Renal cortex interstitium (tissue), 11 donors: ENCODE measurements around the gene PRDM16. TPM values are rescaled to one million over a fixed set of nuclear protein-coding genes. Genes with fewer than 3 reads are reported as not detected.

Source experiments
- DNase-seq, 11 donors: peaks; one replicate each; pipeline ENCODE4 v3.0.0-alpha.2; 2013; ENCODE audit warnings: low read depth in 9 of 11, low spot score in 4 of 11; ENCODE audit errors: extremely low read depth in 1 of 11
- polyA plus RNA-seq, 3 donors: library from polyadenylated mRNA; unstranded; fragments of 120-200 nt; gene quantifications; one replicate each; pipeline ENCODE4 v1.2.1, GENCODE V29; 2013; ENCODE audit not compliant: insufficient read length in 3 of 3

The PRDM16 gene
- polyA plus RNA-seq, 3 donors = 5.8 to 14.6 (median 7.3) TPM

DNA sequence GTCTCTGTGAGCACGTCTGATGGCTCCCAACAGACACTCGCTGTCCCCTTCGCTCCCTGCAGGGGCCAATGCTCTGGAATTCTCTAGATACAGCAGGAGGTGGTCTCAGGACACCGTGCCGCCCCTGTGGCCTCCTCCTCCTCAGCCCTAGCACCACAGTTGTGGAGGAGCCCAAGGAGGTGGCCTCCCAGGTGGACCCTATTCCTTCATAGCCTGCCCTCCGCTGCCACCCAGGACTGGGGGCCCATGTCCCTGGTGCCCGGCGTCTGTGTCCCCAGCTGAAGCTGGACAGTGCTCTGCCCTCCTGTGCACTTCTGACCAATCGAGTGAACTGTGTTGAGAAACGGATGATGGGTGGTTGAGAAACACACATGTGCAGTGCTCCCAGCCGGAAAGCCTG lies 235.7 kb downstream of the PRDM16 start:
- DNase-seq = no peak

DNA sequence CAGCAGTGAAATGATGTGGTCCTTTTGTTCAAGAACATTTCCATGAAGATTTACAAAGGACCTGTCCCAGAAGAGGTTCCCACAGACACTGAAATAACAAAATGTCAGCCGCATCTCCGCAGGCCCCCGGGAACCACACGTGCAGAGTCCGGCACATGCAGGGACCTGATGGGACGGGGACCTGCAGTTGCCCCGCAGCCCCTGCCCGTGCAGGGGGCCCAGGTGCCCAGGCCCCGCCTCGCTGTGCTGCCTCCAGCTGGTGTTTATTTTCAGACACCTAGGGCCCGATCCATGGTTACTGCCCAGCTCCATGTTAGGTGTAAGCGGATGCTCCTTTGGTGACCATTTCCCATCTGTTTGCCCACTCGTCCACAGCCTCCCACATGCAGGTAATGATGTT lies 236.2 kb downstream of the PRDM16 start:
- DNase-seq = no peak

DNA sequence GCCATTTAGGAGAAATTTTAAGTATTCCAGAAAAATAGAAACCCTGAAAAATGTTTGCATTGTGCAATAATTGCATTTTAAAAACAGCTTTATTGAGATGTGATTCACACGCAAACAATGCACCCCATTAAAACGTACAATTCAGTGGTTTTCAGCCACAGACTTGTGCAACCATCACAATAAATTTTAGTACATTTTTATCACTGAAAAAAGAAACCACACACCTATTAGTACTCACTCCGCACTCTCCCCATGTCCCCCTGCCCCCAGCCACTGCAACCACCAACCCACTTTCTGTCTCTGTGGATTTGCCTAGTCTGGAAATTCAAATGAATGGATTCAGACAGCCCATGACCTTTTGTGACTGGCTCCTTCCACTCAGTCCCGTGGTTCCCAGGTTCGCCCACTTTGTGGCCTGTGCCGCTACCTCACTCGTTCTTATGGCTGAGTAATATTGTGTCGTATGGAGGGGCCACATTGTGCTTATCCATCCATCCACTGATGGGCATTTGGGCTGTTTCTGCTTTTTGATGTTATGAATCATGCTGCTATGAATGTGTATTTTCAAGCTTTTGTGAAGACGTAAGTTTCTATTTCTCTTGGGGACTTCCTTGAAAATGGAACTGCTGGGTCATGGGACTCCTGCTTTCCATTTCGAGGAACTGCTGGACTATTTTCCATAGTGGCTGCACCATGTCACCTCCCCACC lies 237.7 kb downstream of the PRDM16 start:
- DNase-seq = no peak

DNA sequence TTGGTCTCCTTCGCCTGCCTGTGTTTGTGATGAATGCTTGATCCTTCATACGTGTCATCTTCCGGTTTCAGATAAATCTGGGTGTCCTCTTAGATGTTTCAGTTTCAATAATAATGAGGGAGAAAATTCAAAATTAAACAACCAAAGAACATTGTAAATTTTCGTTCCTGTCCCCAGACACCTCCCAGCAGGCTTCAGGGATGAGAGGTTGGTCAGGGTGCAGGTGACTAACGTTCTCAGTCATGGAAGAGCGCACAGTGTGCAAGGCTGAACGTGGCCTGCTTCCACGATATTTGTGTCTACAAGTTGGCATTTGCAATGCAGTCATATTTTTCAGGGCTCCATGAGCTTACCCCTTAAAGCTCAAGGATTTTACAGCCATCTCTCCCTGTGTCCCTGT lies 238.4 kb downstream of the PRDM16 start:
- no peak for DNase-seq

DNA sequence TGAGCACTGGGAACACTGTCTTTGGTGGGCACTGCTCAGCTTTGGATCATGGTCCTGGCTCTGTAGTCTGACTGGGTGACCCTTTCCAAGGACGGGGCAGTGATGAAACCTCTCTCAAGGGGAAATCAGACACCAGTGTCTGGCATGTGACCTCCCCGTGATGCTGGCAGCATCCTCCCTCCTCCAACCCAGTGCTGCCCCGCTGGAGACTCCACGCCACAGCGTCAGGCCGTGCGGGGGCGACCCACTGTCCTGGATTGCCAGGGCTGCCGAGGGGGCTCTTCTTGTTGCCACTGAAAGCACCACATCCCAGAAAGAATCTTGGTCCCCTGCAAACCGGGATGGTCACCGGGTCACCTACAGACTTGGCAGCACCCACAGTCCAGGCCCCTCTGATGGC lies 239.1 kb downstream of the PRDM16 start:
- no peak for DNase-seq

DNA sequence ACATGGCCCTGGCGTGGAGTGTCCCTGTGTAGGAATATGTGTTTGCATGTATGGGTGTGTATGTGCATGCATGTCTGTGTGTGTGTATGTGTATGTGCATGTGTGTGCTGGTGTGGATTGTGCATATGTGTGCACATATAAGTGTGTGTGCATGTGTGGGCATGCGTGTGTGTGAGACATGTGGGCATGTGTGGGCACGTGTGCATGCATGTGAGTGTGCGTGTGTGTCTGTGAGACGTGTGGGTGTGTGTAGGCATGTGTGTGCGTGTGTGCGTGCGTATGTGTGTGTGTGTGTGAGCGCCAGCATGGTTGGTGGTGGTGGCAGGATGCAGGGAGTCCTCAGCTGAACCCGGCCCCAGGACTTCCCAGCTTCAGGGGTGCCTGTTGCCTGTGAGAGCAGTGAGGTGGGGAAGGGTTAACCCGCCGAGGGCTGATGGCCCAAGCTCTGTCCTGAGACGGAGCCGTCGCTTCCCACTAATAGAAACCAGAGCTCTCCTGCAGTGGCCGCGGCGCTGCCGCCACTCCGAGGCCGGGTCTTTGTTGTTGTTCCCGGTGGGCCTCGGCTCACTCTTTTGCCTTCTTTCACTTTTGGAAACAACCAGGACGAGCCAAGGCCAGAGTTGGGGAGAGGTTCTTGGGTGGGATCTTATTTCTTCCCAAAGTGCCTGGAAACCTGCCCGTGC lies 241.9 kb downstream of the PRDM16 start:
- DNase-seq = no peak

DNA sequence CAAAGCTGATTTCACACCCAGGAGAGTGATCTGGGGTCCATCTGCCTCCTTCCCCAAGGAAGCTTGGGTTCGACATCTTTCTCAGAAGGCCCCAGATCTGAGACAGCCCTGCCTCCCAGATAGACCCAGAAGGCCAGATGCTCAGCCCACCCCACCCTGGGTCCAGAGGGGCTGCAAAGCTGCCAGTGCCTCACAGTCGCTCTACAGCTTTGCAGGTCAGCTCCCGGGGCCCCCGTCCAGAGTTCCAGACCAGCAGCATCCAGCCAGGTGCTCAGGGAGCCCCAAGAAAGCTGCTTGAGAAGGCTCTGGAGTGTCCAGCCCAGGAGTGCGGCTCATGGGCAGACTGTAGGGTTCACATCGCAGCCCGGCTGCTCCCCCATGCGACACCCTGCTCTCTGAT lies 242.7 kb downstream of the PRDM16 start:
- DNase-seq = no peak

DNA sequence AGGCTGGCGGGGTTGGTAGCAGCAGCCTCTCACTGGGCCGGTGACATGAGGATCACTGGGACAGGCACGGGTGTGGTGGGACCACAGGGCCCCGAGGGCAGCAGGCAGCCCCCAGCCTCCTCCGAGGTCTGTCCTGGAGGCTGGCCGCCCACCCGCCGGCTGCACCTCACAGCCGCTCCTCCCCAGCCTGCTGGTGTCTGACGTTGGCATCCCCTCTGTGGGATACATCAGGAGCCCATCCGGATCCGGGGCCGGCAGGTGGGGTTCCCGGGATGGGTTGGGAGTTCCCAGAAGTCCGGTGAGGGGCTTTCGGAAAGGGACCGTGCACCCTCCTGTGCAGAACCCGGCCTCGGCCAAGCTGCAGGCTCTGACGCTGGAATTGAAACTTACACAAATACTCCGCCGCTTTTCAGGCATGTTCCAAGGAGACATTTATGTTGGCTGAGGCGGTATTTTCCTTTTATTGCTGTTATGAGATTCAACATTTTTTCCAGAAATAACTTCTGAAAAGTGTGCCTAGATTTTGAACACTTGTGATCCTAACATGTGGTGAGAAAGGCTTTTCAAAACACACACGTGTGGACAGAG lies 243.4 kb downstream of the PRDM16 start:
- no peak for DNase-seq

DNA sequence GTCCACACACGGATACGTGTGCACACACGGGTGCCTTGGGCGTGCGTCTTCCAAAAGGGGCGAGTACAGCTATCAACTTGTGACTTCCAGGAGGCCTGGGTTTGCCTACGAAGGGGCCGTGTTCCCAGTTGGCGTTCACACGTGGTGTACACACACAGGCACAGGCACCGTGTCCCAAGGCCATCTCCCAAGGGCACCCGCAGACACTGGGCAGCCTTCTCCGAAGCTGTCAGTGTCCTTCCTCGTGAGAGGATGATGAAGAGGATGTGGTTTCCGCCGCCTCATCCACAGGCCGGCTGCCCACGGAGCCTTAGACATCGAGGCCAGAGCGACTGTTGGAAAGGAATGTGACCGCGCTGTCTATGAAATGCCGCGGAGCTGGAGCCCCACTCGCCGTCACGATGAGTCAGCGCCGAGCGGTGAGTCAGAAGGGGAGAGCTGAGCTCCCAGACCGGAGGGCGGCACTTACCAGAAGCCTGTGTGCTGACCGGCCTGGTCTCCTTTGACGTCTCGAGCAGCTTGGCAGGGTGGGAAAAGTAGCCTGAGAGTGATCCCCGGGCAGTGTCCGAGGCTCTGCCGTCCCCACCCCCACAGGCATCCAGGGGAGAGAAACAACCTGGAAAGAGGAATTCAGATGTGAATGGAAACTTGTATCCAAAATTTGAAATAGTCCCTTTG lies 244.0 kb downstream of the PRDM16 start:
- peak in 5 of 11 donors; percentile 65 to 72 (median 71) for DNase-seq

DNA sequence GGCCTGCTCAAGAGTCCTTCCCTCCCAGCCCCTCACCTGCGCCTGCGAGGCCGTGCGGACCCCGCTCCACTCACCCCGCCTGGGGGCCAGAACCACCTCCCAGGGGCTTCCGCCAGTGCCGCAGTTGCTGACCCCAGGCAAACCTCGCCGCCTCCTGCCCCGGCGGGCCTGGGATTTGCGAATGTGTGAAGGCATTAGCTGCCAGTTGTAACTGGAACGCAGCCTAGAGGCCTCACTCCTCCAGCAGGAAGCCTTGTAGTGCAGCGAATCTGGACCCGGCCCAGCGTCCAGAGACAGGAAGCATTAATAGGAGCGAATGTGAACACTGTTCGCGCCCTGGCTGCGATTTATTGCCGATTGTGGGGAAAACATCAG lies 244.6 kb downstream of the PRDM16 start:
- DNase-seq = peak in 9 of 11 donors; percentile 43 to 80 (median 72)

DNA sequence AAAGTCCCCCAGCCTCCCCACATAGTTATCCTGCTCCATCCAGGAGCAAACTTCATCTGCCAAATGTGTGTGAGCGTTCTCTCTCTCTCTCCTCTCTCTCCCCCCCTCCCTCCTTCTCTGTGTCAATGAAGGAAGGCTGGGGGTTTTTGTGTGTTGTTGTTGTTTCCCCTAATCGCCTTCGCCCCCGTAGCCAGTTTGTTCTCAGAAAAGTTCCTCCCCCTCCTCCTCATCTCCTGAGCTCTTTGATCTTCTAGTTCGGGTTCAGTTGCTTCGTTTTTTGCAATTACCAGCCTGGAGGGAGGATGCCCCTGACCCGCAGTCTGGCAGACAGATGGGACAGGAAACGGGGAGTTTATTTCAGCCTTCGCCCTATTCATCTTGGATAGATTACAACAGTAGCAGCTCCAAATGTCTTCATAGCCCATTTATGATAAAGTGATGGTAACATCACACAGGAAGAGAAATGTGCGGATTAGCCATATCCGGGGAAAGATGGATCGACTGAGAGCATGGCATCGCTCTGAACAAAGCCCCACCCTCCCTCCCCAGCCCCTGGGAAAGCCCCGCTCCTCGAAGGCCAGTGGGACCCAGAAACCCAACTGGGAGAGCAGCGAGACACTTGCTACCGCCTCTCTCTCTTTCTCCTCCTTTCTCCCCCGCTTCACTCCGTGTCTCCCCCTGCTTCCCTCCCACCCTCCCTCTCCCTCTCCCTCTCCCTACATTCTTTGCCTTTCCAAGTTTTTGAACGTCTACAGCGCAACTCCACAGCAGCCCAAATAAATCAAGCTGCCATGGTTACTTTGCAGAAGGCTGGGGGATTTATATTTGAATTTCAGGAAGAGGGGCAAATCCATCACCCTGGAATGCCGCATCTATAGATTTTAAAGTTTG lies 245.7 kb downstream of the PRDM16 start:
- peak in 7 of 11 donors; percentile 41 to 77 (median 66) for DNase-seq

DNA sequence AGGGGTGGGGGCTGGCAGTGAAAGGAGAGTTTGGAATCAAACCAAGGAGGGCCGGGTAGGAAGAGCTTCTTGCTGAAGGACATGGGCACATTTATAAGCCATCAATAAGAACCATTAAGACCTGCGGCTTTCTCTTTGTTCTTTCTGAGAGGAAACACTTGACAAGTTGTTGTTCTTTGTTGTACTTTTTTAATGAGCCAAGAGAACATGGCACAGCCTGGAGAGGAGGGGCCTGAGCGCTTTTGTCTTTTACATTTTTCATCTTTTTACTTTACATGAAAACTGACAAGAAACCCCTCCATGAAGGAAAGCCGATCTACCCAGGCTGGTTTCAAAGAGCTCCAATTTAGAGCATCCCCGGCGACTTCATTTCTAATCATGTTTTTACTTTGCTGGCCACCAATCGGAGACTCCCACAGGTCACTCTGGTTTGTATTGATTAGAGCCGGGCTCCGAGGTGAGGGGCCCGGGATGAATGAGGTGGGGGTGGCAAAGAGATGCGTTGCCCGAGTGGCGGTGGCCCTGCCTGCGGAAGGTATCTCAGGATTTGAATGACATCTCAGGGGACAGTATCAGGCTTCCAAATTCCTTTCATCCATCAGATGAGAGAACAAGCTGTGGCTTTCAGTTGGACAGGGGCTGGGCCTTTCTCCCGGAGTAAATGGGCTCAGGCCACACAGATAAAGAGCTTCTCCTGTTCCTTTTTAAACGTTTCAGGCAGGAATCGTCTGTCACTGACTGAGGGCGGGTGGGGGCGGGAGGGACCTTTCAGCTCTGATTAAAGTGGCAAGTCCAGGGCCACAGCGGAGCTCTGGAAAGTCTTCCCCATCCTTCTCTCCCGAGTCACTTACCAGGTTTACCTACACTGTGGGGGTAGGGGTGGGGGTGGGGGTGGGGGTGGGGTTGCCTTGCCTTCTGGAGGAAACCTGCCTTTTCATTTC lies 246.7 kb downstream of the PRDM16 start:
- no peak for DNase-seq

DNA sequence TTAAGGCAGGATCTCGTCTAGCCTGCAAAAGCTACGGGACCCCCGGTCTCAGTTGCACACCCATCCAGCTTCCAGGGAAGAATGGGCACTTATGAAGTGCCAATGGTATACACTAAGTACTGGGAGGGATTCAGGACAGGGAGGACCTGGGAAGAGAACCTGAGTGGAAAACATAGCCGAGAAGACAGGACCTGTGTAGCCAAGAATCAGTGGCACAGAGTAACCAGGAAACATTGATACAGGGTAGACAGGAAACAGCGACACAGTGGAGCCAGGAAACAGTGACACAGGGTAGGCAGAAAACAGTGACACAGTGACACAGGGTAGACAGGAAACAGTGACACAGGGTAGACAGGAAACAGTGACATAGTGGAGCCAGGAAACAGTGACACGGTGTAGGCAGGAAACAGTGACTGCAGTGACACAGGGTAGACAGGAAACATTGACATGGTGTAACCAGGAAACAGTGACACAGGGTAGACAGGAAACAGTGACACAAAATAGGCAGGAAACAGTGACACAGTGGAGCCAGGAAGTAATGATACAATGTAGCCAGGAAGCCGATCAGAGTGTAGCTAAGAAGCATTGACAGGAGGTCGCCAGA lies 247.4 kb downstream of the PRDM16 start:
- DNase-seq = no peak

DNA sequence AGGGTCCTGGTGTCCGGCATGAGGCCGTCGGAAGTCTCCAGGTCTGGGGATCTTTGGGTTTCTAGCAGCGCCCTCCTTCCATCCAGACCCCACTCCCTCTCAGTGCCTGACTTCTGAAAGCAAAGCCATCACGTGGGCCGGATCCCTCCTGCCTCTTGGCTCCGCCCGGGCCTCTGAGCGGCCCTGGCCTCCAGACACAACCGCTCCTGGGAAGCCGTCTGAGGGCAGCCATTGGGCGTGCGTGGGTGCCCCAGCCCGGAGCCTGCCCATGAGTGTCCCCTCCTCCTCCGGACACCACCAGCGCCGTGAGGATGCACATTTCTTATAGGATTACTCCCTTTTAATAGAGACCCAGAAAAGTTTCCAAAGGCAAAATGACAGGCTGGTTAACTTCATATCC lies 248.5 kb downstream of the PRDM16 start:
- DNase-seq = no peak

DNA sequence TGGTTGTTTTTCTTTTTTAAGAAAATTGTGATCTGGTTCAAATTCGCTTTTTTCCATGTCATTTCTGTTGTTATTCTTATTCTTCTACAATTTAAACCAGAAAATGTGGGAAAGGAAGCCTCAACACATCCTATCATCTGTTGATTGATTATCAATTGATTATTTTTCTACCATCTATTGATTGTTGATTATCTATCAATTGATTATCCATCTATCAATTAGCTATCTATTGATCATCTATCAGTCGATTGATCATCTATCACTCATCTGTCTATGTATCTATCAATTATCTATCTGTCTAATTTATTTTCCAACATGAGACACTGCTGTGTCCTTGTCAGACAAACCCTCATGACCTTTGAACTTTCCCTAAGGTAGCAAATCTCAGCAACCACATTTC lies 249.3 kb downstream of the PRDM16 start:
- DNase-seq = no peak

DNA sequence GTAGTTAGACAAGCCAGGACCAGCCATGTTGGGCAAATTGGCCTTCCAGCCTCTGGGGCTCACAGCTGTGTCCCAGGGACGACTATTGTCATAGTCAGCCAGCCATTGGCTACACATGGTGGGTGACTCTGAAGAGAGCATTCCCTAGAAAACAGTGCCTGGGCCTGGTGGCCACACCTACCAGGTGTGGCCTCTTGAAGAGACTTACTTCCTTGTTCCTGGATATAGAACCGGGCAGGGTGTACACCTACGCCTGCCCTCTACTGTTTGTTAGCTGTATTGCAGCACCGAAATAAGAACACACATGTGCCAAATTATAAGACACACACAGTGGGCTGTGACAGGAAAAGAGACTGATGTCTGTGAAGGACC lies 250.9 kb downstream of the PRDM16 start:
- no peak for DNase-seq

DNA sequence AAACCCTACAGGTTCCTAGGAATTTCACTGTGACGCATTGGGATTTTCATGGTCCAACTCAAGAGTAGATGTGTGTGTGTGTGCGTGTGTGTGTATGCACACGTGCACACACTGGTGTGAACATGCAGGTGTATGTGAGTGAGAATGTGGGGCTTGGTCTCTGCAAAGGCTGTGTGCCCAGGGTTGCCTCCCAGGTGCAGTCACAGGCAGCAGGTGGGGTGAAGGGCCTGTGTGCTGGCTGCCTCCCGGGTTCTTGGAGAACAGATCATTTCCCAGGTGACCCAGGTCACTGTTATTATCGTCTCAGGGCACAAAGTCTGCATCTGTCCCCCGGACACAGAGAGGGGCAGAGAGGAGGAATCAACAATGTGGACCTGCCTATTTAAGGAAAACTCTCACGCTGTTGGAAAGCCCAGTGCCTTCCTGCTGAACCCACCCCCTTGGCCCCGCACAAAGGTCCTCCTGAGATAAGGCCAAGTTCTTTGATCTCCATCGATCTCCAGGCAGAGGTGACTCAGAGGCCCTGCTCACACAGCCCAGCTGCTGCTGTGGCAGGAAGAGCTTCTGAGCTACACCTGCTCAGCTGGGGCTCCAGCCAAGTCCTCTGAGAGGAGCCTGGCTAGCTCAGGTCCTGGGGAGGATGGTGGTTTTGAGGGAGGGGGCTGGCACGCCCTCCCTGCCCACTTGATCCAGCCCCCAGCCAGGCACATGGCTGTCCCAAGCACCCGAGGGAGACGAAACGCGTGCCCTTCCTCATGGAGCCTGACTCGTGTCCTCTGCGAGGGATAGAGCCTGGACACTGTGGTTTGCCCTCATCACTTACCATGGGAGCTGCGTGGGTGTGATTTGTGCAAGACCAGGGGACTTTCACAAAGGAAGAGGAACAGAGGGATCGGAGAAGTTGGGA lies 251.5 kb downstream of the PRDM16 start:
- DNase-seq = no peak
